Body of pancreas (tissue), 4 donors: ENCODE data around the gene FOXL1. TPM values are rescaled to one million over a fixed set of nuclear protein-coding genes. Genes with fewer than 3 reads are reported as not detected.

Experiments
- ATAC-seq: fragments of 150-250 bp; one replicate; pipeline ENCODE4 v1.9.1; 2016
- DNase-seq, 4 donors: peaks; one replicate each; pipeline ENCODE4 v3.0.0-alpha.2; 2019
- H3K27ac ChIP-seq, 4 donors: fragments of 200-600 bp; sonication (generic); 1 replicate in 3 of 4; 2 replicates in 1 of 4; pipeline versions ENCODE4 v1.5.1 to v1.6.1; 2016 to 2019; ENCODE audit warnings: mild to moderate bottlenecking in 1 of 4, mixed read lengths in 1 of 4, moderate library complexity in 1 of 4
- H3K27me3 ChIP-seq, 2 donors: fragments of 200-600 bp; sonication (generic); one replicate each; pipeline ENCODE4 v1.6.0; 2016; ENCODE audit warnings: mild to moderate bottlenecking in 1 of 2
- H3K36me3 ChIP-seq, 2 donors: fragments of 200-600 bp; sonication (generic); replicated peaks in 1 of 2; 2 replicates each; pipeline ENCODE4 v1.5.1; 2016; ENCODE audit warnings: low read depth in 2 of 2; ENCODE audit not compliant: insufficient read depth in 1 of 2
- H3K4me1 ChIP-seq: fragments of 200-600 bp; sonication (generic); one replicate; pipeline ENCODE4 v1.6.0; 2016
- H3K4me3 ChIP-seq, 2 donors: fragments of 200-600 bp; sonication (generic); 1 replicate in 1 of 2; 2 replicates in 1 of 2; pipeline ENCODE4 v1.5.1; 2016 to 2019
- H3K9me3 ChIP-seq, 3 donors: fragments of 200-600 bp; sonication (generic); 1 replicate in 2 of 3; 2 replicates in 1 of 3; pipeline ENCODE4 v1.5.1; 2016
- POLR2A ChIP-seq, 3 donors: fragments of 450-650 bp; IDR thresholded peaks; one replicate each; pipeline ENCODE4 v1.6.1; 2016; ENCODE audit warnings: antibody characterized with exemption in 3 of 3, mild to moderate bottlenecking in 2 of 3
- WGBS, 2 donors: methylation state at CpG; one replicate each; pipeline ENCODE4 v1.1.5; 2017; 5-methylcytosine and 5-hydroxymethylcytosine counted together
- intact Hi-C: fragments of 100-400 bp; cut with DNase I; formaldehyde crosslinking; loops from one replicate; pipeline ENCODE4 v1.15.1; 2023
- total RNA-seq, 2 donors: library from RNA; depleted of rRNA; stranded (reverse); fragments of >200 nt; gene quantifications; one replicate each; pipeline ENCODE4 v1.1.0, GENCODE V29; 2016
- TF ChIP-seq, protein P1 (sequence below), 7 experiments: fragments of 450-650 bp in 4 of 7; fragments of 200-600 bp in 3 of 7; sonication (generic) in 3 of 7; IDR thresholded peaks; one replicate each; pipeline ENCODE4 v1.5.1; 2016 to 2019; ENCODE audit warnings: antibody characterized with exemption in 7 of 7

Gene FOXL1
- total RNA-seq, 2 donors from 2014 or later, result 0.52 TPM; not detected in 1

DNA sequence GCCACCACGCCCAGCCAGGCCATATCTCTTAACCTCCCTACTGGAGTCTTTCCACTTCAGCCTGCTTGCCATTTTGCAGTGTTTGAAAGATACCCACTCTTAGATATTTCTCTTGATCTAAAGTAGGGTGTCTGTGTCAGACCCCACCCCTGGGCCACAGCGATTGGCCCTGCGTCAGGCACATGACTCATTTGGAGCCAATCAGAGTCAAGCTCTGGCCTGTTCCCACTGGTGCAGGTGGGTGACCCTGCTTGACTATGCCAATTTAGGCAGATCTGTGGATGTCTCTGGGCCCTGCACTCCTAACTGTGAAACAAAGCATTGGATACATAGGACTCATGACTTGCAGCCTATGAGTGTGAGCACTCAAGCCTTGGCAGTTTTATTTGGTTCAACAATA, 27.6 kb downstream of the FOXL1 start:
- DNase-seq (no peak), ATAC-seq (no peak)
- no peaks in the 10 kb centered on the region for H3K4me1 ChIP-seq
- H3K27ac ChIP-seq, result no peak overlapping the region
- H3K36me3 ChIP-seq, result no peaks in the 10 kb centered on the region
- H3K27me3 ChIP-seq, result peaks cover 0 to 6% of the 10 kb centered on the region in 2 donors
- TF ChIP-seq, protein P1, sequence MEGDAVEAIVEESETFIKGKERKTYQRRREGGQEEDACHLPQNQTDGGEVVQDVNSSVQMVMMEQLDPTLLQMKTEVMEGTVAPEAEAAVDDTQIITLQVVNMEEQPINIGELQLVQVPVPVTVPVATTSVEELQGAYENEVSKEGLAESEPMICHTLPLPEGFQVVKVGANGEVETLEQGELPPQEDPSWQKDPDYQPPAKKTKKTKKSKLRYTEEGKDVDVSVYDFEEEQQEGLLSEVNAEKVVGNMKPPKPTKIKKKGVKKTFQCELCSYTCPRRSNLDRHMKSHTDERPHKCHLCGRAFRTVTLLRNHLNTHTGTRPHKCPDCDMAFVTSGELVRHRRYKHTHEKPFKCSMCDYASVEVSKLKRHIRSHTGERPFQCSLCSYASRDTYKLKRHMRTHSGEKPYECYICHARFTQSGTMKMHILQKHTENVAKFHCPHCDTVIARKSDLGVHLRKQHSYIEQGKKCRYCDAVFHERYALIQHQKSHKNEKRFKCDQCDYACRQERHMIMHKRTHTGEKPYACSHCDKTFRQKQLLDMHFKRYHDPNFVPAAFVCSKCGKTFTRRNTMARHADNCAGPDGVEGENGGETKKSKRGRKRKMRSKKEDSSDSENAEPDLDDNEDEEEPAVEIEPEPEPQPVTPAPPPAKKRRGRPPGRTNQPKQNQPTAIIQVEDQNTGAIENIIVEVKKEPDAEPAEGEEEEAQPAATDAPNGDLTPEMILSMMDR (IDR thresholded peaks at IDR 0.05), result no peak
- no peak for TF ChIP-seq POLR2A (IDR thresholded peaks at IDR 0.05)
- intact Hi-C loops, result no loop called here
- H3K4me3 ChIP-seq, result no peak overlapping the region
- WGBS, 2 donors, result 93 to 95% methylated on average over 3 of the region's 3 CpGs
- H3K9me3 ChIP-seq, result no peaks in the 10 kb centered on the region

- Histone ChIP-seq H3K9me3 (no peaks in the 10 kb centered on the region), H3K36me3 (no peaks in the 10 kb centered on the region), H3K27ac (no peak overlapping the region), H3K27me3 (peaks cover 0 to 6% of the 10 kb centered on the region in 2 donors), H3K4me3 (no peak overlapping the region), H3K4me1 (no peaks in the 10 kb centered on the region)
- WGBS, 2 donors, result 18 to 23% methylated on average over 1 to 2 of the region's 2 CpGs
- no peak for TF ChIP-seq POLR2A (IDR thresholded peaks at IDR 0.05)
- TF ChIP-seq, protein P1 (IDR thresholded peaks at IDR 0.05), result no peak
- ATAC-seq (no peak), DNase-seq (no peak)
- intact Hi-C loops, result no loop called here
These were observed 30.0 kb downstream of the FOXL1 start for GRCh38 chr16:86608301-86608747.

DNA sequence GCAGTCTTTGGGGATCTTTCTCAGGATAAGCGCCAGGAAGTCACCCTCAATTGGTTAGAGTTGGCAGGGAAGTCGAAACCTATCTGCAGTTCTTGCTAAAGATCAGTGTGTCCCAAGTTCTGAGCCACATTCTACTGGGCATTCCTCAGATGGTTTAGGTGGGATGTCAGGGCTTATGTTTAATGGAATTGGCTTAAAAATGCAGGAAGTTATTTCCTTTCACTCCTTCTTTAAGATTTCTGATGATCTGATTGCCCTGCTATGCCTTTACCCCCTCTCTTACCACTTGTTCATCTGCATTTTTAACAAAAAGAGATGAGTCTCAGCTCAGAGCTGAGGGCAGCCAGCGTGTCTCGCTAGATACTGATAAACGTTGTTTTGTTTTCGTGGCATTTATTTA, 30.8 kb downstream of the FOXL1 start:
- H3K4me1 ChIP-seq, result no peaks in the 10 kb centered on the region
- no peak overlapping the region for H3K27ac ChIP-seq
- no peaks in the 10 kb centered on the region for H3K36me3 ChIP-seq
- intact Hi-C loops, result no loop called here
- no peak for ATAC-seq
- TF ChIP-seq POLR2A (IDR thresholded peaks at IDR 0.05), result no peak
- TF ChIP-seq, protein P1 (IDR thresholded peaks at IDR 0.05), result no peak
- H3K9me3 ChIP-seq, result no peaks in the 10 kb centered on the region
- H3K4me3 ChIP-seq, result no peak overlapping the region
- H3K27me3 ChIP-seq, result peaks cover 0 to 6% of the 10 kb centered on the region in 2 donors
- no peak for DNase-seq
- WGBS, 2 donors, result 55 to 58% methylated on average over 6 of the region's 6 CpGs

- Histone ChIP-seq H3K4me1 (no peaks in the 10 kb centered on the region), H3K4me3 (no peak overlapping the region), H3K27ac (no peak overlapping the region), H3K9me3 (no peaks in the 10 kb centered on the region), H3K27me3 (peaks cover 0 to 6% of the 10 kb centered on the region in 2 donors), H3K36me3 (no peaks in the 10 kb centered on the region)
- intact Hi-C loops, result no loop called here
- TF ChIP-seq, protein P1 (IDR thresholded peaks at IDR 0.05), result no peak
- TF ChIP-seq POLR2A (IDR thresholded peaks at IDR 0.05), result no peak
- no peak for ATAC-seq
- DNase-seq, result no peak
- WGBS, 2 donors, result 60 to 63% methylated on average over 10 of the region's 10 CpGs
These were observed 31.3 kb downstream of the FOXL1 start for GRCh38 chr16:86609661-86610060.

- intact Hi-C loops, result no loop called here
- ATAC-seq (no peak), DNase-seq (no peak)
- H3K36me3 ChIP-seq, result no peaks in the 10 kb centered on the region
- TF ChIP-seq POLR2A (IDR thresholded peaks at IDR 0.05), result no peak
- TF ChIP-seq, protein P1 (IDR thresholded peaks at IDR 0.05), result no peak
- no peaks in the 10 kb centered on the region for H3K4me1 ChIP-seq
- H3K27me3 ChIP-seq, result peaks cover 0 to 3% of the 10 kb centered on the region in 2 donors
- WGBS, 2 donors, result 18 to 51% methylated on average over 2 to 18 of the region's 18 CpGs
- H3K27ac ChIP-seq, result no peak overlapping the region
- no peaks in the 10 kb centered on the region for H3K9me3 ChIP-seq
- no peak overlapping the region for H3K4me3 ChIP-seq
These were observed 32.6 kb downstream of the FOXL1 start for GRCh38 chr16:86610779-86611524.
